Stimulated activated CD4-positive, alpha-beta T cell treated with anti-CD3 and anti-CD28 coated beads, Interleukin-4, amount 100 ng/mL, for 1 hour (primary cell): ENCODE data around the gene EPHA2.

ENCODE experiments used
- DNase-seq: peaks from one replicate; pipeline ENCODE4 v3.0.0-alpha.2; 2020

Gene EPHA2

GRCh38 chr1:16149146-16149545 is 6.7 kb downstream of the EPHA2 start:
- DNase-seq, result no peak

GRCh38 chr1:16148329-16149092 is 7.4 kb downstream of the EPHA2 start:
- DNase-seq, result no peak

GRCh38 chr1:16147156-16147926 is 8.5 kb downstream of the EPHA2 start:
- no peak for DNase-seq

GRCh38 chr1:16146279-16147155 is 9.4 kb downstream of the EPHA2 start:
- DNase-seq, result no peak

- DNase-seq, result no peak
Measured at GRCh38 chr1:16145662-16146278, 10.1 kb downstream of the EPHA2 start.

- no peak for DNase-seq
Measured at GRCh38 chr1:16145030-16145661, 10.7 kb downstream of the EPHA2 start.

- no peak for DNase-seq
Measured at GRCh38 chr1:16144325-16145029, 11.4 kb downstream of the EPHA2 start.

- no peak for DNase-seq
Measured at GRCh38 chr1:16143566-16144324, 12.1 kb downstream of the EPHA2 start.

- DNase-seq, result no peak
Measured at GRCh38 chr1:16143005-16143565, 12.8 kb downstream of the EPHA2 start.

- no peak for DNase-seq
Measured at GRCh38 chr1:16142383-16142995, 13.4 kb downstream of the EPHA2 start.

- no peak for DNase-seq
Measured at GRCh38 chr1:16141573-16142336, 14.1 kb downstream of the EPHA2 start.

GRCh38 chr1:16140068-16140596 is 15.7 kb downstream of the EPHA2 start:
- no peak for DNase-seq

- no peak for DNase-seq
Measured at GRCh38 chr1:16139473-16139962, 16.4 kb downstream of the EPHA2 start.

- no peak for DNase-seq
Measured at GRCh38 chr1:16138772-16139221, 17.1 kb downstream of the EPHA2 start.

GRCh38 chr1:16137890-16138467 is 17.9 kb downstream of the EPHA2 start:
- no peak for DNase-seq

GRCh38 chr1:16135501-16135900 is 20.4 kb downstream of the EPHA2 start:
- DNase-seq, result no peak

GRCh38 chr1:16134906-16135305 is 21.0 kb downstream of the EPHA2 start:
- DNase-seq, result no peak

GRCh38 chr1:16134066-16134801 is 21.6 kb downstream of the EPHA2 start:
- DNase-seq, result no peak
